GM12801 (cell line): Measurements from ENCODE around the gene C14orf93.

Experiments used
- TF ChIP-seq, protein P1 (sequence below): IDR thresholded peaks from one replicate; pipeline ENCODE4 v1.5.1; 2011; ENCODE audit warnings: control low read depth; ENCODE audit not compliant: insufficient read length; ENCODE audit errors: extremely low read depth

Gene C14orf93

DNA sequence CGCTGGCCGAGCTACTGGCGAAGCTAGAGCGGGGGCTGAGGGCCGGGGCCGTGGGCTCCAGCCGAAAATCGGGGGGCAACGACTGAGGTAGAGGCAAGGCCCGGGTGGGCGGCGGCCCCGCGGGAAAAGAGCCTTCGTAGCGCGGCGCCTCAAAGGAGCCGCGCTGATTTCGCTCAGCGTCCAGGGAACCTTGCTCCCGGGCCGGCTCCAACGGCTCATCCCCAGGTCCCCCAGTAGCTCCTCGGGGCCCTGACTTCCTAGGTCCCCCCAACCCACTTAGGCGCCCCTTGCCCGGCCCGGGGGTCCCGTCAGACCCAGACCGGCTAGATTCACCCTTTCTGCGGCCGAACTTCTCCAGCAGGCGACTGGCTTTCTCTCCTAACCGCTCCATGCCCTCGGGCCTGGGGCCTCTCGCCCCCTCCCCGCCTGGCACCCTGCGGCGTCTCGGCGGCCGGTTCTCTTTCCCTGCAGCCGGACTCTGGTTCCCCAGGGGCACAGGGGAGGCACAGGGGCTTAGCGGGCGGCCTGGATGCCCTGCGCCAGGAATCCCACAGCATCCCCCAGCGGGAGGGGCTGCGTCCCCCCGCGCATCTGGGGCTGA is 28.0 kb downstream of the C14orf93 start:
- TF ChIP-seq, protein P1, sequence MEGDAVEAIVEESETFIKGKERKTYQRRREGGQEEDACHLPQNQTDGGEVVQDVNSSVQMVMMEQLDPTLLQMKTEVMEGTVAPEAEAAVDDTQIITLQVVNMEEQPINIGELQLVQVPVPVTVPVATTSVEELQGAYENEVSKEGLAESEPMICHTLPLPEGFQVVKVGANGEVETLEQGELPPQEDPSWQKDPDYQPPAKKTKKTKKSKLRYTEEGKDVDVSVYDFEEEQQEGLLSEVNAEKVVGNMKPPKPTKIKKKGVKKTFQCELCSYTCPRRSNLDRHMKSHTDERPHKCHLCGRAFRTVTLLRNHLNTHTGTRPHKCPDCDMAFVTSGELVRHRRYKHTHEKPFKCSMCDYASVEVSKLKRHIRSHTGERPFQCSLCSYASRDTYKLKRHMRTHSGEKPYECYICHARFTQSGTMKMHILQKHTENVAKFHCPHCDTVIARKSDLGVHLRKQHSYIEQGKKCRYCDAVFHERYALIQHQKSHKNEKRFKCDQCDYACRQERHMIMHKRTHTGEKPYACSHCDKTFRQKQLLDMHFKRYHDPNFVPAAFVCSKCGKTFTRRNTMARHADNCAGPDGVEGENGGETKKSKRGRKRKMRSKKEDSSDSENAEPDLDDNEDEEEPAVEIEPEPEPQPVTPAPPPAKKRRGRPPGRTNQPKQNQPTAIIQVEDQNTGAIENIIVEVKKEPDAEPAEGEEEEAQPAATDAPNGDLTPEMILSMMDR: no peak

DNA sequence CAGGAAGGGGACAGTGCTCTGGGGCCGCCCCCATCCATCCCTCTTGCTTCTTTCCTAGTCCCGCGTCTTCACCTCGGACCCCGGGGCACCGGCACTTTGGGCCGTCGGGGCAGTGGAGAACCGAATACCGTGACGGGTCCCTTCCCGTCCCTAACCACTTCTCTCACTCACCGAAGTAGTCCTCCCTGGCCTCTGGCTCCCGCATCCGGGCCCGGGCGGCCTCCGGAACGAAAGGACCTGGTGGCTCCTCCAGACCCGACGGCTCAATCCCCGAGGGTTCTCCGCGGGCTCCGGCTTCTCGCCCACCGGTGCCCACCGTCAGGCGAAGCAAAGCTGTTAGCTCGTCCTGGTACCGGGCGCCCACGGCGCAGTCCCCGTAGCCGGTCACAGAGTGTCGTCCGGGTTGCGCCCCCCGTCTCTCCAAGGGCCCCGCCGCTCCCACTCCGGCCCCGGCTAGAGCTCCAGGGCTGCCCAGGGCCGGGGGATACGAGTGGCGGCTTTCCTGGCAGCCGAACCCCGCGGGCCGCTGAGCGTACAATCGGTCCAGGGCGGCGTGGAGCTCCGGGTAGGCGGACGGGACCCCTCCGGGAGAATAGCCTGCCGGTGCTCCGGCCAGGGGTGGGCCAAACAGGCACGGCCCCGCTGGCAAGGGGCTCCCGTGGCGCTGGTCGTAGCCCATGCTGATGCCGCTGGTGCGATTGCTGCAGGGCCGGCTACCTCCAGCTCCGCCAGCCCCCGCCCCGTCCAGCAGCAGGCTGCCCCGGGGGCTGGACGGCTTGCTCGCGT is 28.7 kb downstream of the C14orf93 start:
- TF ChIP-seq, protein P1: no peak

DNA sequence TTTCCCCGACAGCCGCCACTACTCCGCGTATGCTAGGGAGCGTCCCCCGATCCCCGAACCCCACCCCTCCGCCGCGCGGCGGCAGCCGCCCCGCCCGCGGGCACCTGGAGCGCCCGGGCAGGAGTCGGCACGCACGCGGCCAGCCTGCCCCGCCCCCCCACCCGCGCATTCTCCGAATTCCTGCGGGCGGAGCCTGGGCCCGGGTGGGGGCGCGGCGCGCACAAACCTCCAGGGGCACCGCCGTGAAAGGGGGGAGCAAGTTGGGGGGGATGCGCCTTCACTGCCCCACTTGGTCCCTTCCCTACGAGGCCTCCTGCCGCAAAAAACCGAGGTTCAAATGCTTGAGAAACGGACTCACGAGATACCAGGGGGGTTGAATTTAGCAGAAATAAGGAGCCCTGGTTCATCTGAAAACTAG is 29.3 kb downstream of the C14orf93 start:
- TF ChIP-seq, protein P1: no peak

DNA sequence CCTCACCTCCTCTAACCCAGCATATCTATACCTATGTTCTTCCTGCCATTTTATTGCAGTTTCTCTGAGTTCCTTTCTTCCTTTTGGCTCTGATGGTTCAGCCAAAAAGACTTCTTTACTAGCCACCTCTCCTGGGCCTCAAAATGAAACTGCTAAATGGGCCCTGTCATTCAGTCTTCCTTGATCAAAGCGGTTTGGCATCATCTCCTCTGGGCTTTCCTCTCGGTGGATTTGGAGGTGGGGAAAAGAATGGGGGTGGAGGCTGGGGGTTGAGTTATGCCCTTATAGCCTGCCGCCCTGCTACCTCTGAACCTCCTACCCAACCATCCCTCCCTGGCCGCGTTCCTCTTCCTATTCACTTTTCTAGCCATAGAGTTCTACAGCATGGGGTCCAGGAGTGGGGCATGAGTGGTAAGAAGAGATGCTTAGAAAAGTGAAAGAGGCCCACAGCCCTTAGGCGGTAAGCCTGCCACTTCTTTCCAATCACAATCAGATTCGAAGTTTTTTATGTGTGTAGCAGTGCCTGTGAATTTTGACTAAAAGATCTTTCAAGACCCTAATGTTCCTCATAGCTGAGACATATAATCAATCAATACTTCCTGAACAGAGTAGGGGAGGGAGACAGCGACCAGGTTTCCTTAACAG is 30.1 kb downstream of the C14orf93 start:
- TF ChIP-seq, protein P1: no peak

DNA sequence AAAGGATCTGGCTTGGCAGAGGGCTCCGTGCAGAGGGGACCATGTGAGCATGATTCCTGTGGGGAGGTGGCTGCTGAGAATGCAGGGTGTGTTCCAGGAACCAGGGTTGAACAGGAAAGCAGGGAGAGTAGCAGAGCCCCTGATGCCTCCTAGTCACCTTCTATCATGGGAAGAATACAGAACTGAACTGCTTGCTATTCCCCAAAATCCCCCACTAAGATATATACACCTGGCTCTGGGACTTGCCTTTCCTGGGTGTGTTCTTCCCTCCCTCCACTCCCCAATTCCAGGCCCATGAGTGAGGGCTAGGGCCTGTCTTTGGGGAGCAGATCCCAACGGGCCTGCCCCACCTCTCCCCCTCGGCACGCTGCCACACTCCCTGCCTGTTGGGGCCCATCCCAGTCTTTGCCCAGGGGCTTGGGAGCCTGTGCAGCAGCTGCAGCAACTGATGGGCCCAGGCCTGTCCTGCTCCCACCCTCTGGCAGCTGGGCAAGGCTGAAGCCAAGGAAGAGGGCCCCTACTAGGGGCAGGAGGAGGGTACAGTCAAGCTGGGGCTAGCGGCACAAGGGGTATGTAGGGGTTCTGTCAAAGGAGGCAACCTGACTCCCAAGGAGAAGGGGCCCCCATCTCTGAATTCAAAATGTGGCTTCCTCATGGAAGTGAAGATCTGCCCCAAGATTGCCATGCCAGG is 30.8 kb downstream of the C14orf93 start:
- TF ChIP-seq, protein P1: no peak

DNA sequence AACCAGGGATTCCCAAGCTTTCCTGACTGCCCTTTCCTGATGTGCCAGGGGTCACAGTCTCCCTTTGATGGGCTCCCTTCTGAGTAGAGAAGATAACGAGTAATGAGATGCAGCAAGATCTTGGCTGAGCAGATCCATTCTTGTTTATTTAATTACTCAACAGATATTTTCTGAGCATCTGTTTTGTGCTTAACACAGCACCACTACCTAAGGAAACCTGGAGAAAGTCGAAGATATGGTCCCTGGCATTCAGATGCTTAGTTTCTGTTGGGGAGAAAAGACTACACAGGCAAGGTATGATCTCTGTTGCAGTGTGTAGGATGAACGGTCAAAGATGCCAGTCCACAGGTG is 31.5 kb downstream of the C14orf93 start:
- TF ChIP-seq, protein P1: no peak
